NCI-H82 treated with DMSO at 0.1 percent for 48 hours (cell line): ENCODE data around the gene ATP11A.

ENCODE experiments used
- DNase-seq: peaks from one replicate; lab custom pipeline; 2025; ENCODE audit not compliant: unreplicated experiment; lab: John Stamatoyannopoulos, UW

ATP11A gene

DNA sequence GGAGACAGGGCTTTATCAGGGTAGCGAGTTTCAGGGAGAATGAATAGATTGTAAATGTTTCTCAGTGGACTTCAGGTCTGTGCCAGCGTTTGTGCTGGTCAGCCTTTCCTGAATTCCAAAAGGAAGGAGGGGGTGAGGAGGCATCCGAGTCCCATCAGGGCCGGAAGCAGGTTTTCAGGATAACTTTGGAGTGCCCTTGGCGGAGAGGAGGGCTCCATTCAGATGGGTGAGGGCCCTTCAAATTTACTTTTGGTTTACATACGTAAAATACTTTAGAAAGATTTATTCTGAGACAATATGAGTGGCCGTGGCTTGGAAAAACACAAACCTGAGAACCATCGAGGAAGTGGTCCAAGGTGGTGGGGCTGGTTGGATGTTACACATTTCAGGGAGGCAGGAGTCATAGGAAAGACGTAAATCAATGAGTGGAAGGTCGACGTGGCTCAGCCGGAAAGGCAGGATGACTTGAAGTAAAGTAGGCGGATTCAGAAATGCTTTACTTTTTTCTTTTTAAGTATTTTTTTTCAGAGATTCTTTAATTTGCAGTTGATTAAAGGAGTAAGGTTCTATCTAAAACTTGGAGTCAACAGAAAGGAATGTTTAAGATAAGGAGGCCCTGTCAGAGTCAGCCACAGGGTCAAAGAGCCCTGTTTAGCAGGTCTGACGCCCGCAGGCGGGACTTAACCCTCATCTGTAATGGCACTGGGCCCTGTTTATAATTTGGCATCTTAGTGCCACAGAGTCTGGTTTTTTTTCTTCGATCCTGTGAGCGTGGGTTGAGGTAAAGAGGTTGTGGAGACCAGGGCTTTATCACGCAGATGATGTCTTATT is 32.8 kb downstream of the ATP11A start:
- DNase-seq: no peak

- no peak for DNase-seq
Observed at GRCh38 chr13:112723771-112724170, 33.9 kb downstream of the ATP11A start.

- no peak for DNase-seq
Observed at GRCh38 chr13:112724788-112725345, 35.0 kb downstream of the ATP11A start.

GRCh38 chr13:112725346-112726015 is 35.6 kb downstream of the ATP11A start:
- DNase-seq: no peak

GRCh38 chr13:112726016-112726767 is 36.4 kb downstream of the ATP11A start:
- no peak for DNase-seq

DNA sequence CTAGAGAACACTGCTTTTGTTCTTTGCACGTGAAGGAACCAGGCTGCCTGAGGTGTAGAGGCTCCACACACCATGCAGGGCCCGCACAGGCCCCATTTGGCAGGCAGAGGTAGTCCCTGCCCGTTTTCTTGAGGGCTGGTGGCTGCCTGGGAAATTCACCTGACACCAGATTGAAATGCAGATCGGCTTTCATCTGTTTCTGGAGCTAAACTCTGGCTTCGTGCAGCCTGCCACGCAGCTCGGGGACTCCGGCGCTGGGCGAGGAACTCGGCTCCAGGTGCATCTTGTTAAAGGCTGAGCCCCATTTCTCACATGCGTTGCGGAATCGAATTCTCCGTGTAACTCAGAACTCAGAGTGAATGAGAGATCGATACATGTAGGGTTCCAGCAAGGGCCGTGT is 37.7 kb downstream of the ATP11A start:
- no peak for DNase-seq

- no peak for DNase-seq
Observed at GRCh38 chr13:112728375-112729126, 38.7 kb downstream of the ATP11A start.

GRCh38 chr13:112729408-112729807 is 39.6 kb downstream of the ATP11A start:
- DNase-seq: no peak

- no peak for DNase-seq
Observed at GRCh38 chr13:112730157-112730671, 40.4 kb downstream of the ATP11A start.

- no peak for DNase-seq
Observed at GRCh38 chr13:112731667-112732616, 42.1 kb downstream of the ATP11A start.

- DNase-seq: no peak
Observed at GRCh38 chr13:112732679-112733078, 42.8 kb downstream of the ATP11A start.

GRCh38 chr13:112733112-112733511 is 43.3 kb downstream of the ATP11A start:
- DNase-seq: no peak

DNA sequence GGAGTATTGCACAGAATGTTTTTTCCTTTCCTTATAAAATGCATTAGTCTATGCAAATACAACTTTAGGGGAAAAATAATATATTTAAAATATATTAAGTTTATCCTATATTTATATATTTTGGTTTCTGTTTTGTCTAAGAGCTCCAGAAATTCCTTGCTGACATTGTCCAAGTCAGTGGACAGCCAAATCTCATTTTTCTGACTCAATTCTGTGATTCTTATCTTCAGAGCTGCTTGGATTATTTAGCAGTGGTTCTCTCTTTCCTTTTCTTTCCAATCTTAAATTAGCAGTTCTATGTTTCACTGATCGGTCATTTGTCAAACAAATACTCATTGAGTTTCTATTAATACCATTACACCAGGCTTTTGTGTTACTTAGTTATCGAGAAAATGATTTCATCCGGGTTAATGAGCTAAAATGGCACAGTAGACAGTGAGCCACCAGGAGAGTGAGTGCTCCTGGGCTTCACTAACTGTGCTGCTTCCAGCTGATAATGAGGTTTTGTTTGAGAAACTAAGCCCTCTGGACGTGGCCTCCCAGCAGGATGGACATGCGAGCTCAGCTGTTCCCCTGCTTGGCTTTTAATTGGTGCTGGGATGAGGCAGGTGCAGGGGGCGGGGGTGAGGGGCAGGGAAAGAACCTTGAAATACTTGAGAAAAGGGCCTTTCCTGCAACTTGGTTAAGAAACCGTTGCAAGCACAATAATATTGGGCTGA is 44.0 kb downstream of the ATP11A start:
- DNase-seq: no peak

DNA sequence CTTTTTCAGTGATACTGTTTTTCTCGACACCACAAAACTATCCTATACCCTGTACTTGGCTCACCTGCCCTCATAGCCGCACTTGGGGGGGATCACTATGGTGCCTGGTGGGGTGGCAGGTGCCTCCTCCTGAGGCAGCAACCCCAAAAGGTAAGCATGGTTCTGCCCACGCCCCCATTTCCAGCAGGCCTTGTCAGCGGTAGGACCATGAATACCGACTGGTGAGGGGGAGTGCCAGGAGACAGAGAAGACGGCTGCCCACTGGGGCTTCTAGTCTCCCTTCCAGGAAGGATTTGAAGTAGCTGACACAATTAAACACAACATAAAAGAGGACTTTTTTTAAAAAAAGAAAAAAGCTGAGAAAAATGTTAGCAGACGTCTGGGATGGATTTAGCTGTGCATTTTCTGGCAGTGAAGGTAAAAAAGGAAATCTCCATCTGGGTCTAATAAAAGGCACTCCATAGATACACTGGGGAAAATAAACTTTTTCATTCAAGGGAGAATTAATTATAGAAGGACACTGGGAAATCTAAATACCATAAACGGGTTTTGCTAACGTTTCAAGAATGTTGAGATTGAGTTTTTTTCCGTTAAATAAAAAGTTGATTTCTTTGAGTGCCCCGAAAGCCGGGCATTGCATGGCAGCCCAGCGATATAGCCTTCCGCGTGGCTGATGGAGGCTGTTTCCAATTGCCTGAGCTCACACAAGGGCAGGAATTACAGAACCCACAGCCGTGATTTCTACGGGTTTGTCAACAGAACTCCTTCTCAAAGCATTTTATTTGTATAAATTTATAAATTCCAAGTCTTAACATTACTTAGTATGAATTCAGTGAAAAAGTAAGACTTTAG is 45.1 kb downstream of the ATP11A start:
- DNase-seq: no peak

DNA sequence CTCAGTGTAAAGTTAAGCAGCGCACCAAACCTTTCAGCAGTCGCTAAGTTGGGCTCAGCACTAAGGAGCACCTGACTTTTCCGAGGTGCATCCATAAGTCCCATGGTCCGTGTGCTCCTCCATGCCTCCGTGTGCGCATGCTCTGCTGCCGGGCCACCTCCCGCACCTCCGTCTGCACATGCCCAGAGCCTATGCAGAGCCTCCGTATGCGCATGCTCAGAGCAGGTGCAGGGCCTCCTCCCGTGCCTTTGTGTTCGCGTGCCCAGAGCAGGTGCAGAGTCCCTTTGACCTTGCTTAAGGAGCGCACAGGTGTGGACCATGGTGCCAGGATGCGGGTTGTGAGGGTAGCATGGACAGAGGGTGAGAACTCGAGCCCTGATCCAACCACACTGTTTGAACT is 46.0 kb downstream of the ATP11A start:
- no peak for DNase-seq

DNA sequence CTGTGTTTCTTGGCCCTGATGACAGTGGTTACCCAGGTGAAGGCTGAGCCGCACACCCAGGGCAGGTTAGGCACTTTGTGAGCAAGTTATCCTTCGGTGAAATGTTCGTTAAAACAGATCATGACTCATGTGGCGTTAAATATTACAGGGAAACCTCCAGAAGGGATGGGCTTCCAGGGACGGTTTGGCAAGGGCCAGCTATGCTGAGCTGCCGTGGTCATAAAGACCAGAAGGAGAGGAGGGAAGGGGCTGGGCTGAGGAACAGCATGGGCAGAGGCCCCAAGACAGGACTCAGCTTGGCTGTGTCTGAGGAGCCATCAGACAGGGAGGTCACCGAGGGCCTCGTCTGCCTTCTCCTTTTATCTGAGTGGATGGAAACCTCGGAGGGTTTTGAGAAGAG is 47.5 kb downstream of the ATP11A start:
- no peak for DNase-seq

- DNase-seq: no peak
Observed at GRCh38 chr13:112738606-112739005, 48.8 kb downstream of the ATP11A start.
